ENCODE data around the gene SLC16A12.

SLC16A12 gene

DNA sequence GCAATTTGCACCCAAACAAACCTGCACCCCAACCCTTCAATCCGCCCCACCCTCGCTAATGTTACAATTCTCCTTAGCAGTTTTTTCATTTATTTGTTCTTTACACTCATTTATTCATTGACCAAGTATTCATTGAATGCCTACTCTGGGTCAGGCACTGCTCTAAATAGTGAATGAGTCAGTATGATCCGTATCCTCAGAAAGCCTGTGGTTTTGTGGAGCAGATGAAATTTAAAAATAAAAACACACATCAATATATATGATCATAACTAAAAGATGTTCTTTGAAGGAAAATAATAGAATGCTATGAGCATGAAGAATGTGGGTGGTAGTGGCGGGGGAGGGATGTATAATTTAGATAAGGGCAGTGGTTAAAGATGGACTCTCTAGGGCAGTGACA lies 107.8 kb downstream of the SLC16A12 start:
- H3K4me1 ChIP-seq, result no peaks in the 10 kb centered on the region
- DNase-seq, result no peak
- H3K9me3 ChIP-seq, result no peaks in the 10 kb centered on the region
- no peak overlapping the region for H3K4me3 ChIP-seq
- no peaks in the 10 kb centered on the region for H3K36me3 ChIP-seq
- no peaks in the 10 kb centered on the region for H3K27me3 ChIP-seq
- intact Hi-C loops (cut with DNase I; ENCODE audit: low total_unique reads), result loop anchor here (10.0 kb wide), 1 partner anchor 277 kb away; the partner anchor contains the start of gene KIF20B
- no peak overlapping the region for H3K27ac ChIP-seq
- TF ChIP-seq, protein P1, sequence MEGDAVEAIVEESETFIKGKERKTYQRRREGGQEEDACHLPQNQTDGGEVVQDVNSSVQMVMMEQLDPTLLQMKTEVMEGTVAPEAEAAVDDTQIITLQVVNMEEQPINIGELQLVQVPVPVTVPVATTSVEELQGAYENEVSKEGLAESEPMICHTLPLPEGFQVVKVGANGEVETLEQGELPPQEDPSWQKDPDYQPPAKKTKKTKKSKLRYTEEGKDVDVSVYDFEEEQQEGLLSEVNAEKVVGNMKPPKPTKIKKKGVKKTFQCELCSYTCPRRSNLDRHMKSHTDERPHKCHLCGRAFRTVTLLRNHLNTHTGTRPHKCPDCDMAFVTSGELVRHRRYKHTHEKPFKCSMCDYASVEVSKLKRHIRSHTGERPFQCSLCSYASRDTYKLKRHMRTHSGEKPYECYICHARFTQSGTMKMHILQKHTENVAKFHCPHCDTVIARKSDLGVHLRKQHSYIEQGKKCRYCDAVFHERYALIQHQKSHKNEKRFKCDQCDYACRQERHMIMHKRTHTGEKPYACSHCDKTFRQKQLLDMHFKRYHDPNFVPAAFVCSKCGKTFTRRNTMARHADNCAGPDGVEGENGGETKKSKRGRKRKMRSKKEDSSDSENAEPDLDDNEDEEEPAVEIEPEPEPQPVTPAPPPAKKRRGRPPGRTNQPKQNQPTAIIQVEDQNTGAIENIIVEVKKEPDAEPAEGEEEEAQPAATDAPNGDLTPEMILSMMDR (IDR thresholded peaks at IDR 0.05), result no peak

DNA sequence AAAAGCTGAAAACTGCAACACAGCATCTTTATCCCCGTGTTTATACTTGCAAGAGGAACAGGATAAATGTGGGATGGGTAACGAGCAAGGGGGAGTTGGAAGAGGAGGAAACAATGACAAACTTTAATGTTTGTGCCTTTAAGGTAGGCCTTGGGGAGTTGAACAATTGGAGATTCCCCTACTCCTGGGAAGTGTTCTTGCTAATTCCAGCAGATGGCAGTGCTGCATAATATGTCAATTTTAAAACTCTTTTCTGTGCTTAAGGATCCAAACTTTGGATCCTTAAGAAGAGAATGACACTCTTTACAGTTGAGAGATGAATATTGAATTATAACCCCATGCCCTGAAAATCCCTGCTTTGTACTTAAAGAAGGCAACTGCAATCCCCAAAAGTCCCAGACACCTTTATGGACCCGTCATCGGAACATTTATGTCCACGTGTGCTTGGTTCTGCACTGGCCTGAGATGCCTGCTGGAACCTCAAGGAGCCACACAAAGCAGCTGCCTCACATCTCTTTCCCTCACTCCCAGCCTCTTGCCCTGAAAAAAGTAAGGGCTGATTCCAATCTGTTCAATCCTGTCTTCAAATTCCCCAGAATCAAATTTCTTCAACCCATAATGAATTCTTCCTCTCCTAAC lies 109.0 kb downstream of the SLC16A12 start:
- Histone ChIP-seq H3K27me3 (no peaks in the 10 kb centered on the region), H3K27ac (no peak overlapping the region), H3K9me3 (no peaks in the 10 kb centered on the region), H3K36me3 (peaks cover 0 to 3% (median 0%) of the 10 kb centered on the region in 3 donors), H3K4me1 (no peaks in the 10 kb centered on the region), H3K4me3 (no peak overlapping the region)
- DNase-seq, result no peak
- intact Hi-C loops (cut with DNase I; ENCODE audit: low total_unique reads), result loop anchor here (10.0 kb wide), 1 partner anchor 278 kb away; the partner anchor contains the start of gene KIF20B
- TF ChIP-seq, protein P1 (IDR thresholded peaks at IDR 0.05), result peak; percentile 87 to 91

DNA sequence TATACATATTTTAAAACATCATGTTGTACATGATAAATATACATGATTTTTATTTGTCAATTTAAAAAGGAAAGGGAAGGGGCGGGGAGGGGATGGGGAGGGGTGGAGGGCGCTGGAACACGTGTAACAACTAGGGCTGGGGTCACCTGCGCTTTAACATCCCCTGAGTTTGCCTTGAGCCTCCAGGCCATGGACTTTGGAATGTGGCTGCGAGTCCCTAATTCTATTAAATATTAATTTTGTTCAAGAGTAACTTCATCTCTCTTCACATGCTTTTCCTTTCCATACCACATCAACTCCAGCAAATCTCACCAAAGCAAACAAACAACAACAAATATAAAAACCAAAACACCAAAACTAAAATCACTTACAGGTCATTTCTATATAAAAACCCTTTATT lies 110.4 kb downstream of the SLC16A12 start:
- peaks cover 0 to 14% (median 0%) of the 10 kb centered on the region in 3 donors for H3K36me3 ChIP-seq
- intact Hi-C loops (cut with DNase I; ENCODE audit: low total_unique reads), result loop anchor here (1.0 to 10.0 kb wide), 2 partner anchors 136 to 280 kb away; partner anchors contain the start of gene KIF20B
- H3K4me1 ChIP-seq, result no peaks in the 10 kb centered on the region
- H3K27me3 ChIP-seq, result no peaks in the 10 kb centered on the region
- TF ChIP-seq, protein P1 (IDR thresholded peaks at IDR 0.05), result no peak
- H3K9me3 ChIP-seq, result no peaks in the 10 kb centered on the region
- no peak overlapping the region for H3K27ac ChIP-seq
- no peak for DNase-seq
- H3K4me3 ChIP-seq, result no peak overlapping the region

DNA sequence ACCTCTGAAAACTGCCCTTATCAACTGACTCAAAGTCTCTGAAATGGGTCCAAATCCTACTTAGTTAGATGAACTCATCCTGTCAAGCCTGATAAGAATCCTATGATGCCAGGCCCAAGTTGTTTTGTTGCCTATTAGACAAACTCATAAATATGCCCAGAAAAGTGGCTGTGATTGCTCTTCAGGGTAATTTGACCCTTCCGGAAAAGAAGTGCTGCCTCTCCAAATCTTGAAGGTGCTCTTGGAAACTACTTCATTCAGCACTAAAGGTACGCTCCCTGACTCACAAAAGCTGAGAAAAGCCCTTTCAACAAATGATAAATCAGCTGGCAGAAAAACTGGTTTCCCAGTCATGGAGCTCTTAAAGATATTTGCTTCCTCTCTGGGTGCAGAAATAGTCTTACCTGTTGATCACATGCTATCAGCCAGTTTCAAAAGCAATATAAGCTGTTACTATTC lies 114.3 kb downstream of the SLC16A12 start:
- intact Hi-C loops (cut with DNase I; ENCODE audit: low total_unique reads), result loop anchor here (10.0 kb wide), 1 partner anchor 284 kb away; the partner anchor contains the start of gene KIF20B
- H3K4me3 ChIP-seq, result no peak overlapping the region
- no peaks in the 10 kb centered on the region for H3K9me3 ChIP-seq
- no peak overlapping the region for H3K27ac ChIP-seq
- no peaks in the 10 kb centered on the region for H3K27me3 ChIP-seq
- H3K4me1 ChIP-seq, result peaks cover 0 to 35% (median 8%) of the 10 kb centered on the region in 4 donors
- peaks cover 4 to 24% (median 11%) of the 10 kb centered on the region in 3 donors for H3K36me3 ChIP-seq
- DNase-seq, result no peak
- TF ChIP-seq, protein P1 (IDR thresholded peaks at IDR 0.05), result no peak

DNA sequence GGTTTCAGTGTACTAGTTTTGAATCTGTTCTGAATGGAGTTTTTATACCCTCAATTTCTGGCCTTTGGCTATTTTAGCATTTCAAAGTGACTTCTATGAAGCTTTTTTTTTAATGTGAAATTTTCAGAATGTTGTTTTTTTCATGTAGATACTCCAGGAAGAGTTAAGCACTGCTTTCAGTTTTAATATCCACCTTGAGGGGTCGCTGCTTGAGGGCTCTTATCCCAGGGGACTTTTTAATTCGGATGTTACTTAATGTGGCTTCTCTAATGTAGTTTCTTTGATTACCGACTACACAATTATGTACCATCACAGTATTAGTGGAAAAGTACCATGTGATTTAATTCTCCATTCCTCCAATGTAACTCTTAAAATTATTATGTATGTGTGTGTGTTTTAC lies 115.8 kb downstream of the SLC16A12 start:
- no peak for DNase-seq
- intact Hi-C loops (cut with DNase I; ENCODE audit: low total_unique reads), result no loop called here
- peaks cover 0 to 39% (median 15%) of the 10 kb centered on the region in 4 donors for H3K4me1 ChIP-seq
- no peak overlapping the region for H3K27ac ChIP-seq
- no peaks in the 10 kb centered on the region for H3K9me3 ChIP-seq
- no peak overlapping the region for H3K4me3 ChIP-seq
- H3K27me3 ChIP-seq, result no peaks in the 10 kb centered on the region
- TF ChIP-seq, protein P1 (IDR thresholded peaks at IDR 0.05), result peak; percentile 8 to 15
- peaks cover 4 to 24% (median 11%) of the 10 kb centered on the region in 3 donors for H3K36me3 ChIP-seq
